GM18909 (cell line): ENCODE results near the gene RBM45.
"Not testable (repeated sequence)": the region's sequence is repeated elsewhere in the genome, so short reads cannot be mapped to it uniquely, and the experiment has no call there.

Source experiments
- ATAC-seq: cut with Tn5 transposase; IDR thresholded peaks from one replicate; pipeline ENCODE4 v1.9.1; 2021; ENCODE audit warnings: mild to moderate bottlenecking; ENCODE audit not compliant: unreplicated experiment, poor library complexity

RBM45 gene

DNA sequence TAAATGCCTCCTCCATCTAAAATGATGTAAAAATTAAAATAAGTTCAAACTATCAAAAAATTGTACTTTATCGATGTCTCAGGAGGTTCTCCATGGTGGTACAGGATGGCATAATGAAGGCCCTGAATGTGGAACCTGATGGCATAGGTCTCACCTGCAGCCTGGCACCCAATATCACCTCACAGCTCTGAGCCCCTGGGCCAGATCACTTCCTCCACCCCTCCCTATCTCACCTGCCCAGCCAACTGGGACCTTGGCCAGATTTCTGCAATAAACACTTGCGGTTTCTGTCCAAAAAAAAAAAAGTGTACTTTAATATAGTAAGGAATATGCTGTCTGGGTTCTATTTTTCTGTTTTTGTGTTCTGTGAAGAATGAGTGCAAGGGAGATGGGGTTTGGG, 6.7 kb upstream of the RBM45 start:
- no peak for ATAC-seq

DNA sequence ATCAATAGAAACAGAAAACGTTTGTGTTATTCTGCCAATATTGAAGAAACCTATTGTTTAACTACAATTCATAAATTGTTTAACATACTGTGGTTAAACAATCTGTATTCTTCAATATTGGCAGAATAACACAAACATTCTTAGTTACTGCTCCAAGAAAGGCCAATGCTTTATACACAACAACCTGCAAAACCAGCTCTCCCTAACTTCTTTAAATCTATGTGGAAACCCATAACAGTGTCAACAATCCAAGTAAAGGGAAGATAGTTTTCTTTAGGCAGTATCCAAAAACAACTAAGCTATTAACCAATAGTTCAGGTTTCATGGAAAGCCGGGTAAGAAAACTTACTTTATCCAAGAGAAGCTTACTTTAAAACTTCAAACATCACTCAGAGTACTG, 6.2 kb upstream of the RBM45 start:
- ATAC-seq = no peak

DNA sequence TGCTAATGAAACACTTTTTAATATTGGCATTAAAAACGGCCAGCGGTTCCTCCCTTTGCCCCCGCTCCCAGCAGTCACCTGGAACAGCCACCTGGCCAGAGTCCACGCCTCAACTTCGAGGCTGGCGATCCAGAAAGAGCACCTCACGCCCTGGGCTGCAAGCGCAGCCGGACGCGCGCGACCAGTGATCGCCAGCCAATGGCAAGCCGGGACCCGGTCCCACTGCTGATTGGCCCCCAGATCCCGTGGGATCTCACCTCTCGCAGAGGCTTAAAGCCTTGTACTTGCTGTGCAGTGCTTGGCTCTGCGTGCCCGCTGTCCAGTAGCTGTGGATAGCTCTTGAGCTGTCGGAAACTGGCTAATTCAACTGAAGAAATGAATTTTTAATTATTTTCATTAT, 4.1 kb upstream of the RBM45 start:
- ATAC-seq = no peak

DNA sequence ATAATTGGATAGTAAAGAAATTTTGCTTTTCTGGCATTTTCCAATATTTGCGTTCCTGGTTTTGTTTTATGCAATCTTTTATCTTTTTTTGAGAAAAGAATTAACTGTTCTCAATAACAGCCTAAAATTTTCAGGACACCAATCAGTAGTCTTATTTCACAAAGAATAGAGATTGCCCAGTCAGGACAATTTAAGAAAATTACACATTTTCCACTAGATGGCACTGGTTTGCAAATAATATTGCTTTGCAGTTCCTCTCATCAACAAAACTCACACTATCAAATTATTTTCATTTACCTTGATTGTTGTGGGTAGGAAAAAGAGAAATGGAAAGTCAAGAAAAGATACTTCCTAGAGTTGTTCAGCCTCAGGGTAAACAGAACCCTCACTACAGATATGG, 2.4 kb upstream of the RBM45 start:
- no peak for ATAC-seq

DNA sequence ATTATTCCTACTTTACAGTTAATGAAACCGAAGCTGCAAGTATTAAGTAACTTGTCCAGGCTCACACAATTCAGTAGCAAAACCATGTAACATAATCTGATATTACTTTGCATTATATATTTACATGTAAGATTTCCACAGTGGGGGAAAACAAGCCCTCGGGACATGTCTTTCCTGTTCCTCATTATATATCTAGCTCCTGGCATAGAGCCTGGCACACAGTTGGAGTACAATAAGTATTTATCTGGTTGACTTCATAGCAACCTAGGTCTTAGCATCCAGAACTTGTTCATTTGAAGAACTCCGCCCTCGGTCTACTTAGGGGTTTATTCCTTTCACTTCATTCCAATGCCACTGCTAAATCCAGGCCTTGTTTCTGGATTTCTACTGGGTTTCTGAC, 1.6 kb upstream of the RBM45 start:
- no peak for ATAC-seq

DNA sequence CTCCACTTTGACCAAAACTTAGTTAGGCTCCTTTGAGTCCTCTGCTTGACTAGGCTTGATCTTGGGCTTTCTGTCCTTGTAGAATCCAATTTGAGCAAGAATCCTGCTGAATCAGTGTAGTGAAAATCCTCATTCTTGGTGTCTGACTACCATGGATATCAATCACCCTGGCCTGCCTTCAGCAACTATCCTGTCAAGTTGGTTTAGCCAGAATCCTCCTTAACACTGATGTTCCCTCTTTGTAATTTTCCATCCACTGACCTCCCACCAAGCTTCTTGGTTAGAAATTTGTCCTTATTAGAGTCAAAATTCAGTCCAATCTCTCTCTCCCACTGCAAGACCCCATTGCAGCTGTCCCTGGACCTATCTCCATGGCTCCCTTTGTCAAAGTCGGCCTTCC, 494 bp upstream of the RBM45 start:
- ATAC-seq = peak; percentile 1

DNA sequence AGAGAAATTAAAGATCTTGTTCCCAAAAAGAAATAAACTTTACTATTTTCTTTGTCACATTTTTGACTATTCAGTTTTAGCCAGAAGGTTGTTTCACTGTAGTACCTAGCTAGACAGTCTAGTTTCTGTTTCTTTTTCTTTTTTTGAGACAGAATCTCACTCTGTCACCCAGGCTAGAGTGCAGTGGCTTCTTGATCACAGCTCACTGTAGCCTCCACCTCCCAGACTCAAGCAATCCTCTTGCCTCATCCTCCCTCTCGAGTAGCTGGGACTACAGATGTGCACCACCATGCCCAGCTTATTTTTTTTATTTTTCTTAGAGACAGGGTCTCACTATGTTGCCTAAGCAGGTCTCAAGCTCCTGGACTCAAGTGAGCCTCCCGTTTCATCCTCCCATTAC, 2.2 kb downstream of the RBM45 start:
- ATAC-seq = peak; percentile 44

DNA sequence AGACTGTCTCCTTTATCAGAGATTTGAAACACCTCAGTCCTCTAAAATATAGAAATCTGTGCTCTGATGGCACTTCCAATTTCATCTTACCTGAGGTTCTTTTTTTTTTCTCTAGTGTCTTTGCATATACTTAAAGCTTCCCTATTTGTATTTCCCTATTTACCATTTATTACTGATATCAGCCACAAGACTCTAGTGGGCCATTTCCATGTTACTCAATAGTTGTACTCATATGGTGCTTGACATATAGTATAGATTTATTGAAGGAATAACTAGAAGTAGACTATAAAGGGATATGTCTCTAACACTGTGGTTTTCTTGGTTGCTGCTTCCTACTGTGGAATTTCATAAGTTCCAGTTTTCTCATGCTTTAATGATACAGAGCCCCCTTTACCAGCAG, 3.0 kb downstream of the RBM45 start:
- ATAC-seq = no peak

DNA sequence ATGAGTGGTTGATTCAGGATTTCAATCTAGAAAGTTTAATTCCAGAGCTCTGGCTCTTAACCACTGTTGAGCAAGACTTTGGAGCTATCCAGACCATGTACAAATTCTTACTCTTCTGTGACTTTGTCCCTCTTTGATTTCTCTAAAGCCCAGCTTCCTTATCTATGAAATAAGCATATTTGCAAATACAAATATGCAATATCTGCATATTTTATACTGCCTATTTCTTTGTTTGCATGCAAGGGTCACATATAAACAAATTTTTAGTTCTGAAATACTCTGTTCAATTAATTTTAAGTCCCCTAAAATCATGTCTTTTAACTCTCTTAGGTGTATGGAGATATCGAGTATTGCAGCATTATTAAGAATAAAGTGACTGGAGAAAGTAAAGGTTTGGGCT, 5.5 kb downstream of the RBM45 start:
- no peak for ATAC-seq

DNA sequence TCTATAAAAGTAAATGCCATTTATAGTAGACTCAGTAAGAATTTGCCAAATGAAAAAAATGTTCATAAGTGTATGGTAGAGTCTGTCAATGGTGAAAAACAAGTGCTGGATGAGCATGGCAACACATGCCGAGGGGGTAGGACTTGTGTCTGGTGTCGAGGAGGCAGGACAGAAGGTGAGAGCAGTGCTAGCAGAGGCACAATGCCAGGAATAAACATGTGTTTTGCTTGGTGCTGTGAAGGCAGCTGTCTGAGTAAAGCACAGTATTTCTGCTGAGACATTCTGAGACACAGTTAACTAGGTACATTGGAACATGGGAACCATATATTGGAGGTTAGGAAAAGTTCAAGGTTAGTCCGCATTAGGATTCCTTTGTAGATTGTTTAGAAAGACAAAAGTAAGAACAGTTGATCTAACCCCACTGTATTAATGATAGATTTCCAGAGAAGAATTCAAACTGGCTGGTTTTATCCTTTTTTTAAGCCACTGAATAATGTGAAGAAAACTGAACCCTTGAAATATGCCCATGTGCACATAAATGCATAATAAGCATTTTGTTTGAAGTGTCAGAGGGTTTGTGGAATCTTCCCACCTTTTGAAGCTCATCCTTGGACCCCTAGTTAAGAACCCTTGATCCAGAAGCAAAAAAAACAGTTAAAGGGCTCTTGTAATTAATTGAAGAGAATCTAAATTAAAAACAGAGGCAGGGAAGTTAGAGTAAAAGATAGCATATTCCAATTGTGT, 7.1 kb downstream of the RBM45 start:
- ATAC-seq = no peak

DNA sequence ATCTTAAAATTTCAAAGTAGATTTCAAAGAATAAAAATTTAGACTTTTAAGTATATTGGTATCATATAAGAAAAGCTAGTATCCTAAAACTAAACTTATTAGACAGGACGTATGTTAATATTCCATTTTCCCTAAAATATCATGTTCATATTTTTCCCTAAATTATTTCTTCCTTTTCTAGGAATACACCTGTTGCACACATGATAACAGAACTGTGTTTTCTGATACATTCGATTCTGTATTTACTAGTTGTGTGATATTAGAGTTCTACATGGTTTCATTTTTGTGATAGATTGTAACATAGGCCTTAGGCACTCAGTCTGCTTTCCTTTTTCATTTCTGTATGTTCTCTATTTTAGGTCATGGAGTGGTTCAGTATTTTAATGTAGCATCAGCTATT, 10.9 kb downstream of the RBM45 start:
- ATAC-seq = no peak

DNA sequence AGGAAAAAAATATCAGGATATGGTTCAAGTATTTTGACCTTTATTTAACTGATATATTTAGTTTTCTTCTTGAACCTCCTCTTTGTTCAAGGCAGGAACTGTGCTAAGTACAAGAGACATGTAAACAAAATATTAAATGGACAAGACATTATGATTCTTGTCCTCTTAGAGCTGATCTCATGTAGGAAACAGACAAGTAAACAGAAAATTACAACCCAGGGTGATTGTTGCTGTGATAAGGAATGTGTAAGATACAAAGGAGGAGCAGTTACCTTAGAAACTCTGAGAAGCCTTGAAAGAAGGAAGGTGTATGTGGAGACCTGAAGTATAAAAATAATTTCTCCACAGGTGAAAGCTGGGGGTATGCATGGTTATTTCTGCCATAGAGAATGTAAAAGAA, 12.9 kb downstream of the RBM45 start:
- no peak for ATAC-seq

DNA sequence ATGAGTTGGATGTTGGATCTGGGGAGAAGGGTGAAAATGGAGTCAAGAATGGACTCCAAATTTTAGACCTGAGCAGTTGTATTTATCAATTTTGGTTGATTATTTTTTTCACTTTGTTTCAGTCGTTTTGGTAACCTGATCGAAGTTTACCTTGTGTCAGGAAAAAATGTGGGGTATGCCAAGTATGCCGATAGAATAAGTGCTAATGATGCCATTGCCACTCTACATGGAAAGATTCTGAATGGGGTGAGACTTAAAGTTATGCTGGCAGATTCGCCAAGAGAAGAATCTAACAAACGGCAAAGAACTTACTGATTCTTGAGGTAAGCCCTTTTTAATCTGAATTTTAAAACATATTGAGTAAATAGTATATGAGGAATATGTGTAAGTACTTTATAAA, 13.6 kb downstream of the RBM45 start:
- ATAC-seq = no peak

DNA sequence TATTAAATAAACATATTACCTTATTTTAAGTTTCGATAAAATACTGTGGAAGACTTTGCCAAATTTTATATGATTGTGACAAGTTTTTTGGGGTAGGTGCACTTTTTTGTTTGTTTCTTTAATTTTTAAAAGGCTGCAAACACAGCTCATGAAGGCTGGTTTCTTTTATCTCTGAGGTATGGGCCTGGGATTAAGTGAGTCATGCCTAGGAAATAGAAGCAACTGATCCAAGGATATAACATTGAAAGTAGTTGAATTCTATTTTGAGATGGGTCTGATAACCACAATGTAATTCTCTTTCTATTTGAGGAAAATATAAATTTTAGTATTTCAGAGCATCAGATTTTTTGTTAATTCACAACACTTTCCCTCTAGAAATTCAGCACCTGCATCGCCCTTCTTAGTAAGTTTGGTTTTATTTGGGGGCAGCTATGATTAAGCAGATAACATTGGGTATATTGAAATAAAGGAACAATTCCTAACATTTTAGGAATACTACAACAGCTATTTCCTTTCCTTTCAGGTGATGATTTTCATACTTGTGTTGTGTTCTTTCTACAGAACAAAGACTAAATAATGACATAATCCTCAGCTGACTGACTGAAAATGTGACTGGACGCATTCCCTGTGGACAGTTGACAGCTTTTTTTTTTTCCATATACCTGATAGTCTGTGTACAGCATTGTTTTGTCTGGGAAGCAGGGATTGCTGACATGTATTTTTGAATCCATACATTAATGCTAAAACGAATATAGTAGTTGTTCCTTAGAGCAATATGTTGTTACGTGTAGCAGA, 16.8 kb downstream of the RBM45 start:
- no peak for ATAC-seq

DNA sequence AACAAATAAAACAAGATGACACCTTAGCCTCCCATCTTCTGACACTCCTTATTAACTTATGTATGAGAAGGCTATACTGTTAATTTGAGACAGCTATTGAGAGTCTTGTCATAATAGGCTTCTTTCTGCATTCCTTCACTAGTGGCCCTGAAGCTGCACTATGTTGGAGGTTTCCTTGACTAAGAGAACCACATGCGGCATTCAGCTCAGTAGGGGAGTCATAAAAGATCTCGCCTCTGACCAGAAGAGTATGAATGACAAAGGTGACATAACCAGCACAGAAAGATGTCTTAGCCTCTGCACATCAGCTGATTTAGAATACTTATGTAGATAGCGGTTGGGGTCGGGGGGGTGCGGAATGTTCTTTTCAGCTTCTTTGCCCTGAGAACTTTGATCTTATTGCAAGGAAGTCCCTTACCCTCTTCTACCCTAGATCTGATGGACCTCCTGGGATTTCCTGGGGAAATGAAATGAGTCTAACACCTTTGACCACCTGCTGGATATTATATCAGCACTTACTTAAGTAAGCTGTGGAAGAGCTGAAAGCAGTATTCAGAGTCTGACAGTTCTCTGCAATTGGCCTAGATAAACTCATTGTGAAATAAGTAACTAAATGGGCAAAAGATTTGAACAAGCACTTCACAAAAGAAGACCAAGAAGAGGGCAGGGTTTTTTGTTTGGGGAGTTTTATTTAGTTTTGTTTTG, 24.2 kb downstream of the RBM45 start:
- no peak for ATAC-seq

DNA sequence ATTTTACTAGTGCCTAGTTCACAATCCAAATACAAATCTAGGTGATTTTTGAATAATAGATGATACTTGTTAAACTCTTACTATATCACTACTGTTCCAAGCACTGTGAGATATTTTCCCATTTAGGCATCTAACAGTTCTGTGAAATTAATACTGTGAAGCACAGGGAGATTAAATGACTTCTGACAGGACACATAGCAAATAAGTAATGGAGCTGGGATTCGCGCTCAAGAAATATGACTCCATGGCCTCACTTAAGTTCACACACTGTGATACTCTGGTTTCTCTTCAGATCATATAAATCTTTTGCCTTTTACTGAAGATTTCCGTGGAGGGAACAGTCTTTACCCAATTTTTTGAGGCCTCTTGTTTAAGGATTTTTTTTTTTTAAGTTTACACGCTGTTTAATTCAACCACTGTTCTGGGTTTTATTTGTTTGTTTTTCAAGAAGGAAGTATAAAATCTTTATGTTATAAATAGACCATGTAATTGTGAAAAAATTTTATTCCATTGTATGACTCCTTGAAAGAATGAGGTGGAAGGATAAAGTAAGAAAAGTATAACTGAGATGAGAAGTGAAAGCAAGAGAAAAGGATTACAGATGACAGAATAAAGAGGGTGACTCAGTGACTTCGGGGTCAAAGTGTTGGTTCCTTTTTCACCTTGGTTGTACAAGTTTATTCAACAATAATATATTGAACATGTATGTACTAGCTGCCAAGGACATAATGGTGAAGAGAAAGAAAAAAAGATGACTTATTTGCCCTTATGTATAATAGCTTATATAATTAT, 30.2 kb downstream of the RBM45 start:
- ATAC-seq = no peak

DNA sequence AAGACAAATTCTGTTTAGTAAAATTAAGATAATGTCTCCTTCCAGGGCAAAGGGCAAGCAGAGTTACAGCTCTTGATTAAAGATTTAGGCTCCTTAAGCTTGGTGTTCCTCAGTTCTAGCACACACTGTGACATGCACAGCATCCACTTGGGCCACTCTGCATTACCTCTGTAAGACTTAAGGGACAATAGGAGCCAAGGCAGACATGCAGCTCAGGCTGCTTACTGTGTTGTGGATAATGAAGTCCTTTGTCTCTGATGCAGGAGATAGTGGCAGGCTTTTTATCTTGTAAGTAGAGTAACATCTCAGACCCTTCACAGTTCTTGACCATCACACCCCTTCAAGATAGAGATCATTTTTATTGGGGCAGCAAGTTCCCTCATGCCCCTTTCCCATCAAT, 31.2 kb downstream of the RBM45 start:
- no peak for ATAC-seq

DNA sequence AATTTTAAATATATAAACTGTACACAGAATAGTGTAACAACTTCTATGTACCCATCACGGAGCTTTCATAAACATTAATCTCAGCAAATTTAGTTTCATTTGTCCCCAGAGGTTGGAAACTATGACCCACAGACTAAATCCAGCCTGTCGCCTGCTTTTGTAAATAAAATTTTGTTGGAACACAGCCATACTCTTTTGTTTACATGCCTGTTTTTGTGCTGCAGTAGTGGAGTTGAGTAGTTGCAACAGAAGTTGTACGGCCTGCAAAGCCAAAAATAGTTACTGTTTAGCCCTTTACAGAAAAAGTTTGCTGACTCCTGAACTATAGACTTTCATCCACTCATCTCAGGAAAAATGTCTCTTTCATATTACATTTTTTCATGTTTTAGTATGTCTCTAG, 39.8 kb downstream of the RBM45 start:
- no peak for ATAC-seq

DNA sequence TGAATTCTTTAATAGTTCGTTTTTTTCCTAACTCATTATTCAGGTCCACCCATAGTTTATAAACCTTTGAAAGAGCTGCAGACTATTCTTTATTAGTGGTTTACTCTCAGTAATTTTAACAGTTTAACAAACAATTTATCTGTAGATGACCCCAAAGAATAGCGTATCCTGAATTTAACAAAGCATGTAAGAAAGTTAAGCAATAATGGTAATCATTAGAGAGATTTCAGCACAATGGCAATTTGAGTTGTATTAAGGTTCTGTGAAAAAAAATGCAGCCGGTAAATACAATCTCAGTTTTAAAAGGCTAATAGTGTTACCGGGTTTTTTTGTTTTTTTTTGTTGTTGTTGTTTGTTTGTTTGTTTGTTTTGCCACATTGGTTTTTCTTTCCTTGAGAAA, 40.3 kb downstream of the RBM45 start:
- no peak for ATAC-seq

DNA sequence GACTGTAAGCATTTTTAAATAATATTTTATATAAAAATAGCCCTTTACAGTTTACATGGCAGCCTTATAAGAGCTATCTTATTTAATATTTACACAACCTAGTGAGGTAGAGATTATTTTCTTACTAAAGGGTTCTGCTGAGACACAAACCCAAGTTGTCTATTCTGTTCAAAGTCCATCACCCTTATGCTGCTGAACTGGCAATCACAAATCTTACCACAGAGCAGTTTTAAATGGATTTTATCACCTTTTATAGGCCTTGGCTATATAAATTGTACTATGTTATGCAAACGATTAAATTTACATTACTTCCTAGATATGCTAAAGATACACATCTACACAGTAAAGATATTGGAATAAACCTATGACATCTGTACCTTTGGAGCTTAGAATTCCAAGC, 40.7 kb downstream of the RBM45 start:
- no peak for ATAC-seq

DNA sequence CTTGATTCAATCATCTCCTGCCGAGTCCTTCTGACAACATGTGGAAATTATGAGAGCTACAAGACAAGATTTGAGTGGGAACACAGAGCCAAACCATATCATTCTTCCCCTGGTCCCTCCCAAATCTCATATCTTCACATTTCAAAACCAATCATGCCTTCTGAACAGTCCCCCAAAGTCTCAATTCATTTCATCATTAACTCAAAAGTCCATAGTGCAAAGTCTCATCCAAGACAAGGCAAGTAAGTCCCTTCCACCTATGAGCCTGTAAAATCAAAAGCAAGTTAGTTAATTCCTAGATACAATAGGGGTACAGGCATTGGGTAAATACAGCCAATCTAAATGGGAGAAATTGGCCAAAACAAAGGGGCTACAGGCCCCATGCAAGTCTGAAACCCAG, 41.6 kb downstream of the RBM45 start:
- ATAC-seq = not testable (repeated sequence)
